ENCODE measurements around the gene CD52.

GRCh38 chr1:26302733-26303405 is 14.9 kb upstream of the CD52 start:
- TF ChIP-seq POLR2AphosphoS2 (conservative IDR thresholded peaks at IDR 0.05; ENCODE audit: low read length) (no peak), MYC (IDR thresholded peaks at IDR 0.05; ENCODE audit: borderline replicate concordance, low read length) (no peak), CTCF (IDR thresholded peaks at IDR 0.05) (no peak), RNF2 (IDR thresholded peaks at IDR 0.05; ENCODE audit: borderline replicate concordance, low read depth) (no peak), POLR2A (IDR thresholded peaks at IDR 0.05; ENCODE audit: low read length) (no peak)

All from A549 (cell line).